Tongue (tissue), 2 donors: ENCODE measurements around the gene MRPL47. TPM values are rescaled to one million over a fixed set of nuclear protein-coding genes. Genes with fewer than 3 reads are reported as not detected.
"Not testable (repeated sequence)": the region's sequence is repeated elsewhere in the genome, so short reads cannot be mapped to it uniquely, and the experiment has no call there.

Experiments
- DNase-seq: peaks from one replicate; pipeline ENCODE4 v3.0.0-alpha.2; 2015
- total RNA-seq: library from RNA; depleted of rRNA; stranded (reverse); fragments of >200 nt; gene quantifications from one replicate; pipeline ENCODE4 v1.2.3, GENCODE V29; 2014

MRPL47 gene
- 29.6 TPM for total RNA-seq

DNA sequence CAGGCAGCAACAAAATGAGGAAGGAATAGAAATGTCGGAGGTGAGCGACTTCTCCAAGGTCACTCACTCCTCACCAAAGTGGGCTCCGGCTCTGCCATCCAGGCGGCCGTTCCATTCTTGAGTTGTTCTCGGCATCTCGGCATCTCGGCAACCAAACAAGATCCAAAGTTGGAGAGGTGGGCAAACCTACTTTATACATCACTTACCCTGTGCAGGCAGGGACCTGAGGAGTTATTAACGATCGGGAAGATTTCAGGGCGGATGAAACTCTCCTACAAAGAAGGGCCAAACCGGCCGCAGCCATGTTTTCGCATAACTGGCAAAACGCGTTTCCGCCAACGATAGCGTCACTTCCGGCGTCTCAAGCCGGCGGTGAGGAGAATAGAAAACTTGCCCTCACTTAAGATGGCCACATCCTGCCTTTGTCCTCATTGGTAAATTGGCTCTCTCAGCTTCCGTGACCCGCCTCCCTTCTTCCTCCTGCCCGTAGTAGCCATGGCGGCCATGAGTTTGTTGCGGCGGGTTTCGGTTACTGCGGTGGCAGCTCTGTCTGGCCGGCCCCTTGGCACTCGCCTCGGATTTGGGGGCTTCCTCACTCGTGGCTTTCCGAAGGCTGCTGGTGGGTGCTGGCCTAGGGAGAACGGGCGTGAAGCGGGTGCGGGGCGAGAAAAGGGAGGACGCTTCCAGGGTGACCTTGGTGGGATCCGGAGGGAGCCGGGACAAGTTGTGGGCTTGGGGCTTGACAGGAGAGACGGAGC lies at the start of gene MRPL47, which contains the start of gene NDUFB5:
Gene MRPL47, minus strand, starts transcription at position 318 of the 758 bp plus-strand sequence. Its CDS starts 14 bp downstream, at position 304.
Gene NDUFB5, plus strand, starts transcription at position 474 of the 758 bp plus-strand sequence. Its CDS starts 22 bp downstream, at position 496.
- DNase-seq: peak; percentile 99

DNA sequence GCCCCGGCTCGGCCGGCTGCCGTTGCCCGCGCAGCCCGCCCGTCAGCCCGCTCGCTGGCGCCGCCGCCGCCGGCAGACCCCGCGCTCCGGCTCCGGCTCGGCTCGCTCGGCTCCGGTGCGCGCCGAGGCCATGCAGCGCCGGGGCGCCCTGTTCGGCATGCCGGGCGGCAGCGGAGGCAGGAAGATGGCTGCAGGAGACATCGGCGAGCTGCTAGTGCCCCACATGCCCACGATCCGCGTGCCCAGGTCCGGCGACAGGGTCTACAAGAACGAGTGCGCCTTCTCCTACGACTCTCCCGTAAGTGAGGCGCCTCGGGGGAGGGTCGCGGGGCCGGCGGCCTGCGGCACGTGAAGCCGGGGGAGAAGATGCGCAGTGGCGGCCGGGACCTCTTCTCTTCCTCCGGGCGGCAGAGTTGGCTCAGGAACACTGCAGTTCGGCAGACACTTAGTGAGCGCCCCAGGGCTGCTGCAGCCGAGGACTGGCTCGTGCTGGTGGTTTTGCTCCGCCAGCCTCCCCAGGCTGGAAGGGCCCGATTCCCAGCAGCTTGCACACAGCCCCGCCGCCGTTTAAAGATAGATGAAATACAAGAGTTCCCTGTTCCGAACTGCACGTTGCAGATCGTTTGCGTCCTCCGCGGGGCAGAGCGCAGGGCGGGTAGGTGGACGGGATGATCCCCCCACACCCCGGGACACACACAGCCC lies 48.8 kb upstream of the MRPL47 start:
- peak; percentile 88 for DNase-seq

DNA sequence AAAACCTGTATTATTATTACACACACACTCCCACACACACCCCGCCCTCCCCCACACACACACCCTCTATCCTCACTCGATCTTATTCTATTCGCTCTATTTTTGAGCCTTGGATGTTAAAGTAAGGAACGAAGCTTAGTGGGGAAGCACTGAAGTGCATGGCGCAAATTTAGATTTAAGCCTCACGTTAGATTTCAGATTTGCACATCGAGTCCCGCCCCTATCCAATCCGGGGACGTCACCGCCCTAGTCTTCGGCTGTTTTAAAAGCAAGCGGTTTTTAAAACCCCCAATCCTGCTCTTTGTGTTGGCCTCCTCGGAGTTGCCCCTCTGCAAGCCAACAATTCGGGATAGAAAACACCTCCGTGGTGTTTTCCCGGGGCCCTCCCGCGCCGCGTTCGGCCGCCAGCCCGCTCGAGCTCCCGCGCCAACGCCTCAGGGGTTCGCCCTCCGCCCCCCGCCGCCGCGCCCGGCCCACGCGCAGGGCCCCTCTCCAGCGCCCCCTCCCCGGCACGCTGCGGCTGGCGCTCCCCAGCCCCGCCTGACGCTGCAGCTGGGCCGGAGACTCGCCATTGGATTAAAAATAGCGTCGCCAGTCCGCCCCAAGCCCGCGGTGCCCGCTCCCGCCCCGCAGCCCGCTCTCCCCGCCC lies 48.1 kb upstream of the MRPL47 start, which contains the start of gene USP13:
Gene USP13, plus strand, starts transcription at position 594 of the 649 bp plus-strand sequence. CDS start 186 bp downstream, outside the sequence.
- DNase-seq: peak; percentile 93

DNA sequence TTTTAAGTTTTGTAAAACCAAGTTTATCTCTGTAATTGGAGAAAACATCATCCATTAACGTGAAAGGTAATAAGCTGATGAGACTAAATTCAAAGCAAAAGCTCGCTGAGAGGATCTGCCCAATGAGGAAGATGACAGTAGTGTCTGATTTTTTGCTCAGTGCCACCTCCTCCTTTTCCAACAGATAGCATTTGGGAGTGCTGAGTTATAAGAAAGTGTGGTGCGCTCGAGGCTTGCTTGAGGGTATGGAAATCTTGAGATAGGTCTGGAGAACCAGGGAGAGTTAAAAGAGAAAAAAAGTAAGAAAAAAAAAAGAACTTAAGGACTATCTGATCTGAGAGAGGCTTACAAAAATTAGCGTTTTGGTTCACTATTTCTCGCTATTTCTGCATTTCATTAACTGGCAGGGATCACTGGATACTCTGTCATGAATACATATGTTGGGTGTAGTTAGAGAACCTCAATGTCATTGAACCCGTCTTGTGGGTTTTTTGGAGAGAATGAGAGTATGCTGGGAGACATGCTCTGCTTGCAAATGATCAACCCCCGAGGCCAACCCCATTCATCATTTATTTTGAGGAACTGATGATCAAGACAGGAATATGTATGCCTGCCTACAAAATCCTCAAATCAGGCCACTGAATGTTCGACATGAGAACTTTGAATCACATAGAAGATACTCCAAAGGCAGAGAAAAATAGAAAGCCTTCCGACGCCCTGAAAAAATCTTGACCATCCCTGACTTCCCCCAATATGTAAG lies 47.4 kb upstream of the MRPL47 start:
- no peak for DNase-seq

DNA sequence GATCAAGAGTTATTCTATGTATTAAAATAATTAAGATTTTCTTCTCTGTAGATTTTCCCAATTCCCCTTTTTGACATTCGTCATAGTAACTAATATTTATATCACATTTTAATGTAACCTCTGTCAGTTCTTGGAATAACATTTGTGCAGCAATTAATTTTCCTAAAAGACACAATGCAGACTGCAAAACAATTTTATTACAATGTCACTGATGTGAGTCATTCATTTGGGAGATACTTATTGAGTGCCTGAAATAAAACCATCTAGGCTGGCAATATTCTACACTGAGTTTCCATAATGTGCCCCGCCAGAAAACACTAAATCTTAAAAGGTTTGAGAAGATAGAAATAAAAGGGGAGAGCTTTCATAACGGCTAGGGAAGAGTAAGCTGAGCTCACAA lies 41.7 kb upstream of the MRPL47 start:
- no peak for DNase-seq

DNA sequence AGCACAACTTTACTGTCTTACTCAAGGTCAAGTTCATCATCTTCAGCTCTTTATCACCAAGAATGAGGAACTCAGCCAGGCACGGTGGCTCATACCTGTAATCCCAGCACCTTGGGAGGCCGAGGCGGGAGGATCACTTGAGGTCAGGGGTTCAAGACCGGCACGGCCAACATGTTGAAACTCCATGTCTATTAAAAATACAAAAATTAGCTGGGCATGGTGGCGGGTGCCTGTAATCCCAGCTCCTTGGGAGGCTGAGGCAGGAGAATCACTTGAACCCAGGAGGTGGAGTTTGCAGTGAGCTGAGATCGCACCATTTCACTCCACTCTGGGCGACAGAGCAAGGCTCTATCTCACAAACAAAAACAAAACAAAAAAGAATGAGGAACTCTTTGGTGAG lies 39.4 kb upstream of the MRPL47 start:
- not testable (repeated sequence) for DNase-seq

DNA sequence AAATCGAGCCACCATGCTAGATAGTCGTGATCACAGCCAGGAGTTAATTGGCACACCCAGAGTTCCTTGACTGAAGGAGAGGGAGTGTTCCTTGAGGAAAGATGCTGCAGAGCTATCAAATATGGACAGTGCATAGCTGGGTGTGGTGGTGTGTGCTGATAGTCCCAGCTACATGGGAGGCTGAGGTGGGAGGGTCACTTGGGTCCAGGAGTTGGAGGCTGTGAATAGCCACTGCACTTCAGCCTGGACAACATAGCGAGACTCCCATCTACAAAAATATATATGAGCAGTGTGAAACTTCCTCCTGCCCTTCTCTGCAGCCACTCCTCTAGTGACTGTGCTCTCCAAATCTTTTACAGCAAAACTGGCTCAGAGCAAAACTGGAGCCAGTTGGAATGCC lies 38.4 kb upstream of the MRPL47 start:
- no peak for DNase-seq

DNA sequence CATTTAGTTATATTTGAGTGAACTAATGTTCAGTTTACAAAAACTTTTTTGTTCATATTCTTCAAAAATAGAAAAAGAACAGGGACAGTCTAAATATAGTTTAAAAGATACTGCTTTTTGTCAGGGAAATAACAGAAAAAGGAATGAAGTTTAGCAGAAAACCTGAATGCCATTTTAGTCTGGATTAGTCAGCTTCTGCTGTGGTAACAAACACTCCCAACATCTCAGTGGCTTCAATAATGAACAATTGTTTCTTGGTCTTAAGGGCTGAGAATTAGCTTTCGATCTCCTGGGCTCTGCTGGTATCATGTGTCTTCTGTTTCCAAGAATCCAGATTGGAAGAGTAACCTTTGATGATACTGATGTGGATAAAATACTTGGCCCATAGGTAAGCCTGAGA lies 36.0 kb upstream of the MRPL47 start:
- DNase-seq: no peak

DNA sequence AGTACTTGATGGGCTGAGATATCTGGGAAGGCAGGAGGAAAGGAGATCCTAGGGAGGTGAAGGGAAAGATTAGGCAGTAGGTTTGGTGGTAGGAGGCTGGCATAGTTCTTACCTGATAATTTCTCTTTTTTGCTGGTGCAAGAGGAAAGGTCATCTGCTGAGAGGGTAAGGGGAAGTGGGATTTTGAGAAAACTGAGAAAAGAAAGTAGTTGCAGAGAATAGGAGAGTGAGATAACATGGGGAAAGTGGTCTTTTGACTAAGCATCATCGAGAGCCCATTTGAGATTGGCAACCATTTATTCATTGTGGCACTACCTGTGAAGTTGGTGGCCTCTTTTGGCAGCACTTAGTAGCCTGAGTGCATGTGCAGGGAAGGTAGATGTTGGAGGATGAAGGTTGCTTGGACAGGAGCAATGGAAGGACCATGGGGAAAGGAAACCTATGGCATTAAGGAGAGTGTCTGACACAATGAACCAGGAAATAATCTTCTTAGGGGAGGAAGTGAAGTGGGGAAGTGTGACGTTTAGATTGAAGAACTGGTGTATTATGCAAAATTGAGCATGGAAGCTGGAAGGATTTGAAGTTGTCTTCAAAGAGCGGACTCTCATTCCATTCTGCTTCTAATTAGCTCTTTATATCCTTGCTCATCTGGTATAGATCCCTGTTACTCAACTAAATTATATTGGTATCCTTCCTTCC lies 26.5 kb upstream of the MRPL47 start:
- DNase-seq: no peak

DNA sequence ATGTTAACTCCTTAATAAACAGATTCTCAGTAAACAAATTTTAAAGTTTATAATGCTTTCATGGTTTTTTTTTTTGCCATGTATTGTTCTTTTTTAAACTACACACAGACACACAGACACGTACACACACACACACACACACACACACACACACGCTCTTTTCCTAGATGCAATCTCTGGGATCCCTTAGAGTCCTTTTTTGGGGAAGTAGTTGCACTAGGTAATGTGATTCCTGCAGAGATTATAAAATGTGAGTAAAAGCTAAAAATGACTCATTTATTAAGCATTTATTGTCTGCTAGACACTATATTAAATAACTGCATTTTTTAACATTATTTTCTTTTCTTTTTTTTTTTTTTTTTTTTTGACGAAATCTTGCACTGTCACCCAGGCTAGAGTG lies 20.0 kb upstream of the MRPL47 start:
- no peak for DNase-seq

DNA sequence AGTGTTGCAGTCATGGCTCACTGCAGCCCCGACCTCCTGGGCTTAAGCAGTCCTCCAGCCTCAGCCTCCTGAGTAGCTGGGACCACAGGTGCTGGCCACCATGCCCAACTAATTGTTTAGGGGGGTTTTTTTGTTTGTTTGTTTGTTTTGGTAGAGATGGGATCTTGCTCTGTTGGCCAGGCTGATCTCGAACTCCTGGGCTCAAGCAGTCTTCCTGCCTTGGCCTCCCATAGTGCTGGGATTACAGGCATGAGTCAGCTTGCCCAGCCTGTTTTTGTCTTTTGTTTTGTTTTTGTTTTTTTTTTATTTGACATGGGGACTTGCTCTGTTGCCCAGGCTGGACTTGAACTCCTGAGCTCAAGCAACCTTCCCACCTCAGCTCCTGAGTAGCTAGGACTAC lies 17.6 kb upstream of the MRPL47 start:
- no peak for DNase-seq

DNA sequence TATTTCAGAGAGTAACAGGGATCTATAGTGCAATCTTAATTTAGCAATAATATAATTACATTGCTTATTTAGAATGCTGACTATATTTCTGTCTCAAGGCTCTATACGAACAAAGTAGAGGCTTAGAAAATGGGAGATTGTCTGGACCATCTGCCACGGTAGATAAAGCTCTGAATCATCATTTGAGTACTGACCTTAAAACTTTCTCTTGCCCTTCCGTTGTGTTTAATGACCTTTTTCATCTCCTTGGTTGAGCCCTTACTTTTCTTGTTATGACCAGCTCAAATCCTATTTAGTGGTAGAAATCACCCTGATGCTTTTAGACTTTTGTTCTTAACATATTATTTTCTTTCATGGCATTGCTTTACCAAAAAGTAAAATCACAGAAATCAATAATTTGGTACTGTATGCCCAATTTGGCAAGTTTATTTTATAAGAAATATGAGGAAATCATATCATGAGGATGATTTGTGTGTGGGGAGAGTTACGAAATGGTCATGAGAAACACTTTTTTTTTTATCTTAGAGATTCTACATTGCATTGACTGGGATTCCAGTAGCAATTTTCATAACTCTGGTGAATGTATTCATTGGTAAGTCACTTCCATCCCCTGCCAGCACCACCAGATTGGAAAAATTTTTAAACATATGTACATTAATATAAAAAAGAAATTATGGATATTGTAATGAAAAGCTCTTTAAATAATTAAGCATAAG lies 11.2 kb upstream of the MRPL47 start:
- no peak for DNase-seq

DNA sequence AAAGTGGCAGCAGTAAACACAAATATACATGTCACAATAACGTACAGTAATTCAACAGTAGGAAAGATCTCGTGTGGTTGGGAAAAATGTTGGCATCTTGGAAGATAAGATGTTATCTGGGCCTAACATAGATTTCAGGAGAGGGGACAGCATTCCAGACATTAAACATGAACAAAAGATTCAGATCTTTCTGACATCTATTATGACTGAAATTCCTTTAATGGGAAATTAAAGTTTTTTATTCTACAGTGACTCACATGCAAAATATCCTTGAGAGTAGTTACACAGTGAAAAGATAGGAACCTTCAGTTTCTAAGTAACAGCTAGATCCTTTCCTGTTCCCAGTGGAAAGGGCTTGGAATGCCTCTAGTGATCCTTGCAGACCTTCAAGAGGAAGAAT lies 9.4 kb upstream of the MRPL47 start:
- DNase-seq: no peak

DNA sequence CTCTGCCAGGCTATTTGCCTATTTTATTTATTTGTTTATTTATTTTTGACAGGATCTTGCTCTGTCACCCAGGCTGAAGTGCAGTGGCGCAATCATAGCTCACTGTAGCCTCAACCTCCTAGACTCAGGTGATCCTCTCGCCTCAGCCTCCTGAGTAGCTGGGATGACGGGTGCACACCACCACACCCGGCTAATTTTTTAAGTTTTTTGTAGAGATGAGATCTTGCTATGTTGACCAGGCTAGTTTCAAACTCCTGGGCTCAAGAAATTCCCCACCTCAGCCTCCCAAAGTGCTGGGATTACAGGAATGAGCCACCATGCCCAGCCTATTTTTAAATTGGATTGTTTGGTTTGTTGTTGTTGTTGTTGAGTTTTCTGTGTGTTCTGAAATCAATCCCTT lies 5.6 kb upstream of the MRPL47 start:
- no peak for DNase-seq

DNA sequence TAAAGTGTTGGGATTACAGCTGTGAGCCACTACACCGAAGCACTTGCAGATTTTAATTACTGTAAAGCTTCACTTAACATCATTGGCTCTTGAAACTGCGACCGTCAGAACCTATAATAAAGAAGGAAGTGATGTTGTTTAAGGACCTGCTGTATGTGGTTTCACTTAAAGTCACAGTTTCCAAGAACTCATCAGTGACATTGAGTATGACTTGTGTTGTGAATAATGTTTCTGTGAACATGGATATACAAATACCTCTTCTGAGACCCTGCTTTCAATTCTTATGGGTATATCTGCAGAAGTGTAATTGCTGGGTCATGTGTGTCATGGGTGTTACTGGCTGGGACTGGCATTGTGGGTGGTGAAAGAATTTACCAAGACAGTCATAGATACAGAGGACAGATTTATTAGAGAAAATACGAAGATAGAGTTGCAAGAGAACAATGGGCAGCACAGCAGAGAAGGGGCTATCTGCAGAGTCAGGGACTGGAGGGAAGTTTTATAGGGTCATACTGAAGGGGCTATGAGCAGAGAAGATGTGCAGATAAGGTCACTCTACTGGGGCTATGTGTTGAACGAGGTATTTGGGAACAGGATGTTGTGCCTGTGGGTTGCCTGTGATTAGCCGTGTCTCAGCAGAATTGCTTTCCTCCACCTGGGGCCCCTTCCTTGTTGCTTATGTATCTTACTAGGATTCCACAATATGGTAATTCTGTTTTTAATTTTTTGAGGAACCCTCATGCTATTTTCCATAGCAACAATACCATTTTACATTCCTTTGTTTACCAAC lies 4.7 kb upstream of the MRPL47 start:
- DNase-seq: no peak

DNA sequence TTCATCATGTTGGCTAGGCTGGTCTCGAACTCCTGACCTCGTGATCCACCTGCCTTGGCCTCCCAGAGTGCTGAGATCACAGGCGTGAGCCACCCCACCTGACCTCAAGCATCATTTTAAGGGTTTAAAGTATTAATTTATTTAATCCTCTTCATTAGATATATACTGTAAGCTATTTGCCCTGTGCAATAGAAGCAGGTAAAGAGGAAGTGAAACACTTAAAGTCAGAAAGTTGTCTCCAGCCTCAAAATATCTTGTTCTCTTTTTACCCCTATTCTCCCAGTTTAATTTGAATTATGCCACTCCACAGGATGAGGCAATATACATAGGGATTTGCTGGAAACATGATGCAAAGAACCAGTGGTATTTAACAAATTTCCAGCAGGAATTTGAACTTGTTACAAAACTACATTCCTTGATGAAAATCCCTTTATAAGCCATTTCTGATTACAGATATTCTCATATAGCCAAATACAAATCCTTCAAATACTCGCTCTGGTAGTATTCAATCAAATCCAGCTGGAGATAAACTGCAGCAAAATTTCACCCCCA lies 2.2 kb upstream of the MRPL47 start:
- no peak for DNase-seq

DNA sequence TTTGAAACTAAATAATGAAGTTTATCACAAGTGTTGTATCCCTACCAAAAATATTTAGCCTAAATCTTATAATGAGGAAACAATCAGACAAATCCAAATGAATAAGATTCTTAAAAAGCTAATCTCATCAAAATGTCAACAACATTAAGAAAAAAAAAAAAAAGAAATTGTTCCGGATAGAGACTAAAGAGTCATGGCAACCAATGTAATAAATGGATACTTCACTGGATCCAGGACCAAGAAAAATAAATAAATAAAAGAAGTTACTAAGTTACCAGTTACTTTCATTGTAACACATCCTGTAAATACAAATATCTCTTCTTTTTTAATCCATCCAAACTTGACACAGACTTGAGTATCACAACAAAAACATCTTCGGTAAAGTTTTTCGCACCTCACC lies 607 bp downstream of the MRPL47 start:
- DNase-seq: no peak

DNA sequence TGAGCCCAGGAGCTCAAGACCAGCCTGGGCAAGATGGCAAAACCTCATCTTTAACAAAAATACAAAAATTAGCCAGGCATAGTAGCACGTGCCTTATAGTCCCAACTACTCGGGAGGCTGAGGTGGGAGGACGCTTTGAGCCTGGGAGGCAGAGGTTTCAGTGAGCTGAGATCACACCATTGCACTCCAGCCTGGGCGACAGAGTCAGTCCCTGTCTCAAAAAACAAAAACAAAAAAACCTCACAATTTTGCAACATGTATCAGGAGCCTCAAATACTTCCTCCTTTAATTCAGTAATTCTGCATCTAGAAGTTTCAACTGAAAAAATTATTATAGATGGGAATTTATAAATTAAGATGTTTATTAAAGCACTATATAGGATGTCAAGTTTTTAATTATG lies 1.1 kb downstream of the MRPL47 start:
- DNase-seq: no peak

DNA sequence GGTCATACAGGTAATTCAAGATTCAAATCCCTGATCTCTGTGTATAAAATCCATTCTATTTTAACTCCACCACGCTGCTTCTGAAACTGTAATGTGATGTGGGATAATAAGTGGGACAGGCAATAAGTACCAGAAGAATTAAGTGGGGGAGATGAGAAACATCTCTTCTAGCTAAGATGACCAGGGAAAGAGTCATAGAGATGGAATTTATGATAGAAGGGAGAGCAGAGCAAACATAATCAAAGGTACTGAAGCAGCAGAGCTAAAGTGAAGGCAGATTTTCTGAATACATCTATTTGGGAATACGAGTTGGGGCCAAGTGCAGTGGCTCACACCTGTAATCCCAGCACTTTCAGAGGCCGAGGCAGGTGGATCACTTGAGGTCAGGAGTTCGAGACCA lies 4.9 kb downstream of the MRPL47 start:
- DNase-seq: no peak

DNA sequence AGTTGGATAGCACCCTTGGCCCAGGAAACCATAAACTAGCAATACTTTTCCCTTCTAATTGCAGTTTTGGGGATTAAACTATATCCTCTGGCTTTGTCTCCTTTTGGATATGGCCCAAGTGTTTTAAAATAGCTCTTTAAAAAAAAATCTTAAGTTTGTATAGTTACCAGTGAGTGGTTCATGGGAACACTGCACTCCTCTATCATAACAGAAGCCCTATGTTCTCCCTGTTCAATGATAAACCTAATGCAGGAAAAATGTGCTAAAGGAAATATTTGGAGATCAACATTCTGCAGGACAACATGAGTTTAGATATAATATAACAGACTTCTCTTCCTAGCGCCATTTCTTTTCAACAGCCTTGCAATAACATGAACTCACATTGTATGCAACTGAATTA lies 13.1 kb downstream of the MRPL47 start:
- no peak for DNase-seq
